Fibroblast of lung (primary cell): ENCODE data around the gene DHX16. TPM values are rescaled to one million over a fixed set of nuclear protein-coding genes. Genes with fewer than 3 reads are reported as not detected.

Experiments used
- DNase-seq, 2 donors: peaks; one replicate each; pipeline versions ENCODE4 v3.0.0 to v3.0.0-alpha.2; 2010; ENCODE audit warnings: low read depth in 2 of 2
- H2AFZ ChIP-seq: 2 replicates; pipeline ENCODE4 v1.5.1; 2012; ENCODE audit warnings: low read length, control low read depth, inconsistent platforms
- H3K27ac ChIP-seq: 2 replicates; pipeline ENCODE4 v1.5.1; 2011; ENCODE audit warnings: low read length, control low read depth; ENCODE audit not compliant: insufficient read depth
- H3K27me3 ChIP-seq: 2 replicates; pipeline ENCODE4 v1.5.1; 2011; ENCODE audit warnings: mild to moderate bottlenecking, low read length; ENCODE audit not compliant: control insufficient read depth, insufficient read depth
- H3K36me3 ChIP-seq: 2 replicates; pipeline ENCODE4 v1.5.1; 2011; ENCODE audit warnings: low read length; ENCODE audit not compliant: control insufficient read depth, insufficient read depth
- H3K4me1 ChIP-seq: 2 replicates; pipeline ENCODE4 v1.5.1; 2011; ENCODE audit warnings: low read length; ENCODE audit not compliant: control insufficient read depth, insufficient read depth; ENCODE audit errors: extremely low read depth
- H3K4me2 ChIP-seq: 2 replicates; pipeline ENCODE4 v1.5.1; 2011; ENCODE audit warnings: low read length, control low read depth; ENCODE audit not compliant: insufficient read depth; ENCODE audit errors: extremely low read depth
- H3K4me3 ChIP-seq, 4 experiments: fragments of 200-600 bp in 1 of 4; sonication (generic) in 1 of 4; replicated peaks in 1 of 4; 2 replicates each; pipeline ENCODE4 v1.5.1; 2011 to 2016; ENCODE audit warnings: low read length in 4 of 4, low read depth in 3 of 4, mild to moderate bottlenecking in 3 of 4, control low read depth in 2 of 4, inconsistent platforms in 1 of 4, mixed read lengths in 1 of 4; ENCODE audit not compliant: insufficient read depth in 1 of 4; ENCODE audit errors: control extremely low read depth in 1 of 4
- H3K79me2 ChIP-seq: 2 replicates; pipeline ENCODE4 v1.5.1; 2012; ENCODE audit warnings: mild to moderate bottlenecking, low read length, inconsistent platforms; ENCODE audit not compliant: control insufficient read depth, insufficient read depth
- H3K9ac ChIP-seq: 2 replicates; pipeline ENCODE4 v1.5.1; 2011; ENCODE audit warnings: mild to moderate bottlenecking, low read length, control low read depth; ENCODE audit not compliant: insufficient read depth
- H3K9me3 ChIP-seq: 2 replicates; pipeline ENCODE4 v1.5.1; 2012; ENCODE audit warnings: low read depth, low read length; ENCODE audit not compliant: control insufficient read depth, insufficient read depth
- H4K20me1 ChIP-seq: 2 replicates; pipeline ENCODE4 v1.5.1; 2011; ENCODE audit warnings: low read length; ENCODE audit not compliant: control insufficient read depth, insufficient read depth; ENCODE audit errors: extremely low read depth
- CTCF ChIP-seq, 2 donors: IDR thresholded peaks in 1 of 2; conservative IDR thresholded peaks in 1 of 2; 1 replicate in 1 of 2; 2 replicates in 1 of 2; pipeline ENCODE4 v1.5.1; 2011 to 2012; ENCODE audit warnings: low read length in 2 of 2, control low read depth in 1 of 2, inconsistent platforms in 1 of 2, low read depth in 1 of 2, mild to moderate bottlenecking in 1 of 2
- EZH2 ChIP-seq: IDR thresholded peaks from 2 replicates; pipeline ENCODE4 v1.5.1; 2012; ENCODE audit warnings: low read length, control low read depth, mild to moderate bottlenecking; ENCODE audit errors: missing control alignments
- polyA plus RNA-seq, 2 donors: library from polyadenylated mRNA; depleted of rRNA in 1 of 2; stranded (reverse) in 1 of 2; unstranded in 1 of 2; fragments of >200 nt; gene quantifications; 2 replicates each; pipeline ENCODE4 v1.2.1, GENCODE V29; 2011 to 2012; ENCODE audit warnings: missing spikeins in 1 of 2
- total RNA-seq: library from RNA; depleted of rRNA; stranded (reverse); fragments of >200 nt; gene quantifications from 2 replicates; pipeline ENCODE4 v1.2.1, GENCODE V29; 2014

DHX16 gene
- total and polyA plus RNA-seq, 2 donors (not counting 1 experiment from before 2014, with no cell fraction given): 22.5 to 34.8 TPM

- no peak overlapping the region for H3K4me3 ChIP-seq
- no peak overlapping the region for H3K27ac ChIP-seq
- H3K9ac ChIP-seq: no peak overlapping the region
- H3K9me3 ChIP-seq: no peaks in the 10 kb centered on the region
- no peaks in the 10 kb centered on the region for H3K4me1 ChIP-seq
- H3K79me2 ChIP-seq: no peaks in the 10 kb centered on the region
- no peak overlapping the region for H3K4me2 ChIP-seq
- no peaks in the 10 kb centered on the region for H4K20me1 ChIP-seq
- H2AFZ ChIP-seq: no peak overlapping the region
- no peak for TF ChIP-seq CTCF (conservative IDR thresholded peaks at IDR 0.05 in 1 of 2, IDR thresholded peaks at IDR 0.05 in 1 of 2; ENCODE audit: low read depth in 1 of 2, low read length in 2 of 2)
- no peak for DNase-seq
- peaks cover 3% of the 10 kb centered on the region for H3K36me3 ChIP-seq
- H3K27me3 ChIP-seq: no peaks in the 10 kb centered on the region
Measured at GRCh38 chr6:30641048-30641447, 31.8 kb downstream of the DHX16 start.

- H3K79me2 ChIP-seq: no peaks in the 10 kb centered on the region
- no peak overlapping the region for H3K4me3 ChIP-seq
- H3K9ac ChIP-seq: no peak overlapping the region
- no peaks in the 10 kb centered on the region for H3K27me3 ChIP-seq
- TF ChIP-seq CTCF (conservative IDR thresholded peaks at IDR 0.05 in 1 of 2, IDR thresholded peaks at IDR 0.05 in 1 of 2; ENCODE audit: low read depth in 1 of 2, low read length in 2 of 2) (no peak), EZH2 (no peak)
- peaks cover 3% of the 10 kb centered on the region for H3K36me3 ChIP-seq
- no peaks in the 10 kb centered on the region for H3K9me3 ChIP-seq
- H2AFZ ChIP-seq: no peak overlapping the region
- H4K20me1 ChIP-seq: no peaks in the 10 kb centered on the region
- no peak overlapping the region for H3K27ac ChIP-seq
- DNase-seq: no peak
- no peak overlapping the region for H3K4me2 ChIP-seq
- H3K4me1 ChIP-seq: no peaks in the 10 kb centered on the region
Measured at GRCh38 chr6:30640481-30640880, 32.3 kb downstream of the DHX16 start.

- Histone ChIP-seq H3K9me3 (no peaks in the 10 kb centered on the region), H3K36me3 (peaks cover 2% of the 10 kb centered on the region), H3K4me1 (no peaks in the 10 kb centered on the region), H3K79me2 (no peaks in the 10 kb centered on the region), H3K4me3 (no peak overlapping the region), H4K20me1 (no peaks in the 10 kb centered on the region), H3K9ac (no peak overlapping the region), H3K27ac (no peak overlapping the region), H3K4me2 (no peak overlapping the region), H2AFZ (no peak overlapping the region), H3K27me3 (no peaks in the 10 kb centered on the region)
- TF ChIP-seq CTCF (conservative IDR thresholded peaks at IDR 0.05 in 1 of 2, IDR thresholded peaks at IDR 0.05 in 1 of 2; ENCODE audit: low read depth in 1 of 2, low read length in 2 of 2): no peak
- no peak for TF ChIP-seq EZH2
- DNase-seq: no peak
Measured at GRCh38 chr6:30635834-30636233, 37.0 kb downstream of the DHX16 start.
